NCI-H774 (cell line): ENCODE measurements around the gene IL20RB.
"Not testable (repeated sequence)": the region's sequence is repeated elsewhere in the genome, so short reads cannot be mapped to it uniquely, and the experiment has no call there.

Experiments
- DNase-seq: peaks from one replicate; lab custom pipeline; 2025; lab: John Stamatoyannopoulos, UW

Gene IL20RB

DNA sequence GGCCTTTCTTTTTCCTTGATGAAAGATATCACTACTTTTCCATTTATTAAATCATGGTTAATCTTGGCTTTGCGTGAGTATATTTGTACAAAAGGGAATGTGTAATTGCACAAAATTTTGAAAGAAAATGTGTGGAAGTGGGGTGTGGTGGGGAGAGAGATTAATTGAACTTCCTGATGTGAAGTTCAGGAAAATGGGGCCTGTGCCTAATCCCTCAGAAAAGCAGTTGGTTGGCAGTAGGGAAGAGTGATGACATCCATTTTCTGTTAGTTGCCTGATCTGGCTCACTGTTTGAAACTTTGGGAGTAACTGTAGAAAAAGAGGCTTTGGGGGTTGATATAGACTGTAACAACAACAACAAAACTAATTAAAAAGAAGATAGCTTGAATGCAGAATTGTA is 10.8 kb upstream of the IL20RB start:
- no peak for DNase-seq

DNA sequence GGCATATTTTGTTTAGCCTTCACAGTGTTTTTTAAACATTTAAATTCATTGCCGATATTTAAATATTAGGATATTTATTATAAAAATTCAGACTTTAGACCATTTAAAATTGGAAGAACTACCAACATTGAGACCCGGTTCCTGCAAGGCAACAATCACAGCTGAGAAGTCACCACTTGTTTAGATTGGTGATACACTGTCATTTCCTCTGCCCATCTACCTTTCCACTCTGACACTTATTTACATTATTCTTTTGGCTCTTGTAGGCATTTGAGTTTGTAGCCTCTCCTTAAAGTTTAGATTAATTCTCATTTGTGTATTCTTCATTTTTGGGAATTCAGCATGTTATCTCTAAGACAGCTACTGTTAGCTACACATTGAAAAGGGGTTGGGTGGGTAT is 10.3 kb upstream of the IL20RB start:
- DNase-seq: no peak

DNA sequence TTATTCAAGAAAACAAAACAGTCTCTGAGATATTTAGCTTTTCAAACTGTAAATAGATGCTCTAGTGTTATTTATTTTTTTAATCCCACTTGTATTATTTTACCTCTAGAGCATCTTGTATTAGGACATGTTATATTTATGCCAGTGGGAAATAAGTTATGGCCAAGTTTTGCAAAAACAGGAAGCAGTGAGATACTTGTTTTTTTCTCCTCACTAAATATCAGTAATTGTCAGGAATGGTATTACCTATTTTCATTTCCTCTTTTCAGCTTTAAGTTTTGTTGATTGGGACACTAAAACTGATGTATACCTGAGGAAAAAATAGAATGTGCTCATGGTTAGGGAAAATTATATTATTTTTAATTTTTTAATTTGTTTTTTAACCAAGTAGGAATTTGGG is 8.6 kb upstream of the IL20RB start:
- DNase-seq: no peak

DNA sequence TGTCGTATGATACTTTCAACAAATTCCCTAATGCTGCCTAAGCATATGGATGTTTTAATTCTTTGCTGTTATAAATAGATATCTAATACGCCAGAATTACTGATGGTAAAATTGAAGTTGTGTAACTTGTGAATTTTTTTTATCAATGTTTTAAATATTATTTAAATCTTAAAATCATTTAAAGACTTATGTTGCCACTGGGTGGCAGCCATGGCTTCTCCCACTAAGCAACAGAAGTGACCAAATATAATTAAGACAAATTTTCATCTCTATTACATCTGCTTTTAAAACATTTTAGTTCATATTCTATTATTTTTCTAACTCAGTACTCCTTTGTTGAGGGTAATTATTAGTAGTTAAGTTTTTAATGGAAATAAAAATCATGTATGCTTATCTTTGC is 8.1 kb upstream of the IL20RB start:
- no peak for DNase-seq

DNA sequence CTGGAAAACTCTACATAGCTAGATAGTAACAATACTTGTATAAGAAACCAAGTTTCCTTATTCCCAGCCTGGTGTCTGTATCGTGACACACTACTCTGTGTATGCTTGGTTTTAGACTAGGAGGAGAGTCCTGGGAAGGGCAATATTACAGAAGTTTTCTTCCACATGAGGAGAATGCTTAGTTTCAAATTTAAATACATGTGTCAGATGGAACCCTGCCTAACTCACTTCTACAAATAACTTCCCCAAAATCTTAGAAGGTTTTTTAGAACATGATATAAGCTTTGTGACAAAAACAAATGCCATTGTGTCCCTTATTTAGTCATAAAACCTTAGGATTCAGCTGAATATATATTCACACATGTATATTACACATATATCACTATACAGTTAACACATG is 7.2 kb upstream of the IL20RB start:
- DNase-seq: no peak

DNA sequence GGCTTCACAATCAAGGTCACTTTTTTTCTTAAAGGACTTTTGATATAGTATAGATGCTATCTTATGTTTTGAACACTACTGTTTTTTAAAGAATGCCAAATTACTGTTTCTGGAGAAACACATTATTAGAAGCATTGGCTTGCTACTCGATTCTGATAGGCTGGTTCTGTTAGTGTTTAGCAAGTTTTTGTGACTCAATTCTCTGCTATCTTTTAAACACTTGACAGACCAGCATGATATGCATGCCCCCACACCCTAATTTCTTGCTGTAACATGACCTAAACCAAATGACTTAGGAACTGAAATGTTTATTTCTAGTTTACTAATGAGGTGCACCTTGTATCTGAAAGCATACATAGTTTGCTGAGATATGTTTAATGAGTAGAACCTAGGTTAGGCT is 5.5 kb upstream of the IL20RB start:
- no peak for DNase-seq

DNA sequence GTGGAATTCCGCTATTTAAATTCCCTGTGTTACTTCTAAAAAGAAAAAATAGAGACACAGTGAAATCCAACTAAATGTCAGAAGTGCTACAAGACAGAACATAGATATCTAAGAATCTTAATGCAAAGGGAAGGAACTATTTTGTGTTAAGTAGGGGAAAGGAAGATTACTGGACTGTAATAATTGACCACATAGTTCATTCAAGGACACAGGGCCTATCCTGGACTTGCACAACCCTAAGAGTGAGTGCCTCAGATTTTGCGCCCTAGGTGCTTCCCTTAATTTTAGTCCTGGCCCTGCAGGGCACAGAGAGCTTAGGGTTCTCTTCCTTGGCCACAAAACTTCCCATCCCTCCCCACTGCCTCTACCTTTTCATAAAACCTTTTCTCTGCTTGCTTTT is 3.5 kb upstream of the IL20RB start:
- no peak for DNase-seq

DNA sequence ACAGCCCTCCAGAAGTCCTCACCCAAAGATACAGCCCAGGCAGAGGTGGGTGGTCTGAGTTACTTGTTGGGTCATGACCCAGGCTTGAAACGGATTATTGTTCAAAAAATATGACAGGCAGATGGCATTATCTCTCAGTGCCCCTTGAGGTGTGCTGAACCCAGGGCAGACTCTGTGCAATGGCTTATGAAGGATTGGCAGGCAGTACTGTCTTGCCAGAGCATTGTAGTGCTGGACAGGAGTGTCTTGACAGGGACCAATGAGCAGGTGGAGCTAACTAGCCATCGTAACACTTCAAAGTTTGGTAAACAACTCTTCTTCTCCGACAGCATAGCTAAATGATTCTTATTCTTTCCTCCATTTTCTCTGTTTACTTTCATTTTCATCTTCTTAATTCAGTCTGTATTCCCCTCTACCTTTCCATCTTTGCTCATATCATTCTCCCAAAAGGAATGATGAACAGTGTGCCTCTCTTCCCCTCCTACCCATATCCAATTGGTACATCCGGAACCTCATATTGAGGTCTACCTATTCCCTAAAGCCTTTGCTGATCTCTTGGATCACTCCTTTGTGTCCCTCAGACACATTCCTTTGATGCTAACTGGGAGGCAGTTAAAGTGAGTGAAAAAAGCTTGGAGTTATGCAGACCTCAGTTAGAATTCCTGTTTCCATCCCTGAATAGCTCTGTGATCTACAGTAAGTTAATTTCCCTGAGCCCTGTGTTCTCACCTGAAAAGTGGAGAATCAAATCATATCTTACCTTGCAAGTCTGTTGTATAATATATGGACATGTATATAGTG is 2.6 kb upstream of the IL20RB start:
- no peak for DNase-seq

DNA sequence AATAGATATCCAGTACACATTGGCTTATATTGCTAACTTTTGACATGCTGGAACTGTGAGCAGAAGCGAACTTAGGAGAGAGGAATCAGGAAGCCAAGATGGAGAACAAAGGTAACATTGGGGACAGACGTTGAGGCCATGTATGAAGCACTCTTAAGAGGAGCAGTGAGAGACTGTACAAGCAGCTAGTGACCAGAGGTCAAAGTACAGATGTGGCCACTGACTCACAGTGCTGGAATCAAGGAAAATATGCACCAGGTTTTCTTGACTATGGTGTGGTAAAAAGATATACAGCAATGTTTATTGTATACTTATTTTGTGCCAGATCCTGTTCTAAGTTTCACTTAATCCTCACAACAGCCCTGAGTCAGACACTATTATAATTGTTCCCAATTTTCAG is 2.0 kb upstream of the IL20RB start:
- no peak for DNase-seq

DNA sequence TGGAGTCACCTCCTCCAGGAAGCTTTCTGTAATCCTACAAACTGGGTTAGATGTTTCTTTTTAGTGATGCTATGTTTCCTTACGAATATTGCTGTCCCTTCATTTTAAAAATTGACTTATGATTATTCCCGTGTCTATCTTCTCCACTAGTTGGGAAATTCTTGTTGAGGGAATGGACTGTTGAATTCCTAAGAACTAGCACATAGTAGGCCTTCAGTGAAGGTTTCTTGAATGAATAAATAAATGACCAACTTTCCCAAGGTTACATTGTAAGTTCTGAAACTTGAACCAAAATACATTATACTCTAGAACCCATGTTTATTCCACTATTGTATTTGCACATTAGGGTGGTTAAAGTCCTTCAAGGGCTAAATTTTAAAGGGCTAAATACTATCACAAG is 812 bp upstream of the IL20RB start:
- DNase-seq: no peak

DNA sequence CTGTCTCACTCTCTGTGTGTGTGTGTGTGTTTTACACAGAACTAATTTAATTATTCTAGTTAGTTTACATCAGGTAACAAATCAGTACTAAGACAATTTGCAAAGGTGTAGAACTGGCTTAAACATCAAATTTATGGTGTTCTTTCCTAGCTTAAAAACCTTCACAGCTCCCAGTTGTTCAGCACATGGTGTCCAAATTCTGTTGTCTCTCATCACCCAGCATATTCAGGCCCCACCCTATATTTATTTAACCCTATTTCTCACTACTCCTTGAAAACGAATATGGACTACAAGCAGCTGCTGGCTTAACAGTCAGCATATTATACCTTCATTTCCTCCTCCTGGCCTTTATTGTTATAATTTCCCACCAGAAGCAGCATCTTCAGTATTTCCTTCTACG is 1.2 kb downstream of the IL20RB start:
- no peak for DNase-seq

DNA sequence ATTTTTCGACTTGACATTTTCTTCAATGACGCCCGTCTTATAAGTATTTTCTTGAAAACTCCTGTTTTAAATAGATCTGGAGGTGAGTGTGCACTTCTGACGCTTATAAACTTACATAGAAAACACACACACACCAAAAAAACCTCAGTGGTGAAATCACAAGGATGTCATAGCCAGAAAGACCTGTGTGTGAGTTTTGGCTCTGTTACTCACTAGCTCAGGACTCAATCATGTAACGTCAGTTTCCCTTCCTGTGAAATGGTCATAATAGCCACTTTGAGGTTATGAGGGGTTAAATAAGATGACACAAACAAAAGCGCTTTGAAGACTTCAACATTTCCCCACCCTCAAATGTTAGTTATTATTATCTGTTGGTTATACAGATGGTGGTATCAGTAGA is 1.8 kb downstream of the IL20RB start:
- no peak for DNase-seq

DNA sequence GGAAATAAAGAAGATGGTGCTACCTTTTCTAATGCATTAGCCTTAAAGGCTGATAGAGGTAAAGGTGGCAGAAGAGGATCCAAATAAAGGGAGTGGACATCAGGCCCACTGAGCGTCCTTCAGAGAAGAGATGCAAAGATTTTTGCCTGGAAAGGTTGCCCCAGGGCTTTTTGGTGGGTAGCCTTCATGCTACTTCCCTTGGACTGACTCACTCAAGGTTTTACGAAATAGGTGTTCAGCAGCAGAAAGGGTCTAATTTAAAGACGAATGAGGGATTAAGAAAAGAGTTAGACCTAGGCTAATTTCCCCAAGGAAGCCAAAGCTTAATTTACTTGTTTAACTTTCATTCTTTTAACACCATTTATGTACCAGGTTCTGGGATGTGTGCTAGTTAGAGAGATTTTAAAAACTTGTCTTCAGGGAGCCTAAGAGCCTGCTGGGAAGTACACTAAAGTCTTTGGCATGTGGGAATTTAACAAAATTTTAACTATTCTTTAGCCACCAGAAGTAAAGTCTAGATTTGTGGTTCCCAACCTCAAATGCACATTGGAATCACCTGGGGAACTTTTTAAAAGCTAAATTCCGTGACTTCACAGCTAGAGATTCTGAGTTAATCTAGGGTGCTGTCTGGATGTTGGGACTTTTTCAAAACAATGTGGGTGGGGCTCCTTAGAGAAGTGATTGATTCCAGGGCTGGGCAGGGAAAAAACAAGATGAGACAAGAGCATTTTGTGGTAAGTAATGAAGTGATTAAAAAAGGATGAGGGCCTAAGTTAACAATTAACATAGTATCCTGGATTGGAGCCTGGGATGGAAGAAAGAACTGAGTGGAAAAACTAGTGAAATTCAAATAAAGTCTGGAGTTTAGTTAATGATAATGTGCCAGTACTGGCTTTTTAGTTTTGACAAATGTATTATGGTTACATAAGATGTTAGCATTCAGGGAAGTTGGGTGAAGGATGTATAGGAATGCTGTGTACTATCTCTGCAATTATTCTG is 3.4 kb downstream of the IL20RB start:
- DNase-seq: no peak

DNA sequence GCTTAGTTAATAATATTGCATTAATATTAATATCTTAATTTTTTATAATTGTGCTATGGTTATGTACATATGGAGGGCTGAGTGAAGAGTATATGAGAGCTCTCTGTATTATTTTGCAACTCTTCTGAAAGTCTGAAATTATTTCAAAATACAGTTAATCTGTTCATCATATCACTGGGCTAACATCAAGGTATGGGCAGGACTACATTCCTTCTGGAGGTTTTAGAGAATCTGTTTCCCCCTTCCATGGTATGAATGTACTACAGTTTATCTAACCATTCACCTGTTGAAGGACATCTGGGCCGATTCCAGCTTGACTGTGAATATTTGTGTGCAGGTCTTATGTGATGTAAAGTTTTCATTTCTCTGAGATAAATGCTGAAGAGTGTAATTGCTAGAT is 5.1 kb downstream of the IL20RB start:
- DNase-seq: no peak

DNA sequence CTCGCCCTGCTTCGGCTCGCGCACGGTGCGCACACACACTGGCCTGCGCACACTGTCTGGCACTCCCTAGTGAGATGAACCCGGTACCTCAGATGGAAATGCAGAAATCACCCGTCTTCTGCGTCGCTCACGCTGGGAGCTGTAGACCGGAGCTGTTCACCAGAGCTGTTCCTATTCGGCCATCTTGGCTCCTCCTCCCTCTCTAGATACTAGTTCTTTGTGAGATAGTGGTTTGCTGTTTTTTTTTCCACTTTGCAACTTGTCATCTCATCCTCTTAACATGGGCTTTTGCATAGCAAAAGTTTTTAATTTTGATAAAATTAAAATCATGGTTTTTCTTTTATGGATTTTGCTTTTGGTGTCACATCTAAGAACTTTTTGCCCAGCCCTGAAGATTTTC is 11.8 kb downstream of the IL20RB start:
- not testable (repeated sequence) for DNase-seq

DNA sequence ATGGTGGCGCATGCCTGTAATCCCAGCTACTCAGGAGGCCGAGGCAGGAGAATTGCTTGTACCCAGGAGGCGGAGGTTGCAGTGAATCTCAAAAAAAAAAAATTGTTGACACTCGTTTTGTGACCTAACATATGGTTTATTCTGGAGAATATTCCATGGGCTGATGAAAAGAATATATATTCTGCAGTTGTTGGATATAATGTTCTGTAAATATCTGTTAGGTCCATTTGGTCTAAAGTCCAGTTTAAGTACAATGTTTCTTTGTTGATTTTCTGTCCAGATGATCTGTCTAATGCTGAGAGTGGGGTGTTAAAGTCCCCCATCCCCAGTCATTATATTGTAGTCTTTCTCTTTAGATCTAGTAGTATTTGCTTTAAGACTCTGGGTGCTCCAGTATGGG is 15.6 kb downstream of the IL20RB start:
- DNase-seq: no peak

DNA sequence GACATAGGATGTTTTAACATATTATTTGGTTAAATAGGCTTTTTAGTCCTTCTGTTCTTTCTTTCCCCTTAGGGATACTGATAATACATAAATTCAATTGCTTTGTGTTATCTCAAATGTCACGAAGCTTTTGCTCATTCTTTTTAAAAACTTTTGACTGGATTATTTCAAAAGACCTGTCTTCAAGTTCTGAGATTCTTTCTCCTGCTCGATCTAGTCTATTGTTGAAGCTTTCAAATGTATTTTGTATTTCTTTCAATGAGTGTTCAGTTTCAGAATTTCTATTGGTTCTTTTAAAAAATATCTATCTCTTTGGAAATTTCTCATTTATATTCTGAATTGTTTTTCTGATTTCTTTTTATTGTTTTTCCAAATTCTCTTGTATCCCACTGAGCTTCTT is 16.9 kb downstream of the IL20RB start:
- no peak for DNase-seq

DNA sequence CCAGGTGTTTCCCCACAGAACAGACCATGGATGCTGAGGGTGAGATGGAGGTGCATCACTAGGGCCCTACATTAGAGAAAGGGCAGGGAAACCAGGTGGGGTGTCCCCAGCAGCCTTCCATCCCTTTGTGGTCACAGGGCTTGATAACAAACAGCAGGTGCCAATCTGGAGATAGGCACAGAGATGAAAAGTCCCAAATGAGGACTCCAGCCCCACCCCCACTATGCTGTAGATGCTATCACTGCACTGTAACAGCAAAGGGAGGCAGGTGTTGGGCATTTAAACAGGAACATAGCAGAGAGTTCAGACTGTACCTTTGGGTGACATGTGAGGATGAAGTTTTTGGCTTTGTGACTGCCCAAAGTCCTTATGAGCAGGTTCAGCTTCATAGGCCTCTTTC is 21.4 kb downstream of the IL20RB start:
- no peak for DNase-seq

DNA sequence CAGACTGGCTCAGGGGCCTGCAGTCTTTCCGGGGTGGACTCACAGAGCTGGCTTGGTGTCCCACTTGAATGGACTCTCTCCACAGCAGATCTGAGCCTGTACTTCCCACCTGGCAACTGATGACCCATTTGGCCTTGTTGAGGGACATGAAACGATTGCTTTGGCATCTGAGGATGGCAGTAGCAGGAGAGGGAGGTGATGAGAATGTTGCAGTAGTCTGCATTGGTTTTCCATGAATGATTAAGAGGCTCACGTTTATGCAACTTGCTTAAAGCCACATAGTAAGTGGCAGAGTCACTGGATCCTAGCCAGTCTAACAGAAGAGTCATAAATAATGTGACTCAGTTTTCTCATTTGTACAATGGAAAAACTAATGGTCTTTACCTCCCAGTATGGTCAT is 21.9 kb downstream of the IL20RB start:
- DNase-seq: no peak

DNA sequence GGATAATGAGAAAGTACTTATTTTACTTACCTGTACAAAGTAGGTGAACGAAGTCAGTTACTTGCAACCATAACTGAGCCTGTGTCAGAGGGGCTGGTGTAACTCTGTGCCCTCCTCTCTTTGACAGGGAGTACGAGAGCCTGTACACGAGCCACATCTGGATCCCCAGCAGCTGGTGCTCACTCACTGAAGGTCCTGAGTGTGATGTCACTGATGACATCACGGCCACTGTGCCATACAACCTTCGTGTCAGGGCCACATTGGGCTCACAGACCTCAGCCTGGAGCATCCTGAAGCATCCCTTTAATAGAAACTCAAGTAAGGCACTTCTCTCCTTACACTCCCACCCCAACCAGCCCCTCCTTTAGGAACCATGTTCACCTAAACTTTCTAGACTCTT is 24.2 kb downstream of the IL20RB start:
- DNase-seq: no peak

DNA sequence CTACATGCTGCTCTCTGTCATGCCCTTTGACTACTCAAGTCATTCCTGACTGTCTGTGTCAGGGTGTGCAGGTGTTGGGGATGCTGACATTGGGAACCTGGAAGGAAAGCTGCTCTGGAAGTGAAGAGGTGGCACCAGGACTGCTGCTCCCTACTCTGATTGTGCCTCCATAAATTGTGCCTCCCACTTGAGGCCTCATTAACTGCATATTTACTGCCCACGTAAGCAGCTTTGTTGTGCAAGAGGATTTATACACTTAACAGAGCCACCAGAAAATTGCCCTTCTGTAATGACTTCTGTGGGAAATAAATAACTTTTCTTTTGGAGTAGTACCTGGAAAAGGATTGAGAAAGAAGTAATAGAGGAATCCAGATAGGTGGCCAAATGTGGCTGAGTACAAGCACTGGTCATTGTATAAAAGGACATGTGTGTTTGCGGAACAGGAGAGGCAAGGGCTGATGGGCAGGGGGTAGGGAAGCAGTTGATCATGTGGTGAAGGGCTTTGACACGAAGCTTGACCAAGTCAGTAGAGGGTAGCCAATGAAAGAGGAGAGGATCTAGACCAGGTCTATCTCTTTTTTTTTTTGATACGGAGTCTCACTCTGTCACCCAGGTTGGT is 24.8 kb downstream of the IL20RB start:
- DNase-seq: no peak

DNA sequence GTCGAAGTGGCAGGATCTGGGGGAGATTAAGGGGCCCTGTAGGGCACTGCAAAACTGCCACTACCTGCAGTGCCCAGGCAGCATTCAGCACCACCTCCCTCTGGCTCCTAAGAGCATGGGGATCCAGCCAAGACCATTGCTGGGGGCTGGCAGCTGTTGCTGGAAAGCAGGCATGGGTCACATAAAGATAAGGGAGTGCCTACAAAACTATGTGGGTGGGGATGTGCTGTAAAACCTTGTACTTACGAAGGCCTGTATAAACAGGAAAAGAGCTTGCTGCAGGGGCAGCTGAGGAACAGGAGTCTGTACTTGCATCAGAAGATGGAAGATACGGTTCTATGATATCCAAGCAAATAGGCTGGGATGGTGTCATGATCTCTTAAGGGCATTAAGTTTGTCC is 27.1 kb downstream of the IL20RB start:
- no peak for DNase-seq
